Naive thymus-derived CD8-positive, alpha-beta T cell (primary cell): ENCODE data around the gene GDPD5. TPM values are rescaled to one million over a fixed set of nuclear protein-coding genes. Genes with fewer than 3 reads are reported as not detected.

Experiments used
- ATAC-seq, 2 donors: fragments of 150-1000 bp; cut with Tn5 transposase in 1 of 2; sonication (Bioruptor Pico), chemical (Tn5 transposase) in 1 of 2; 1 replicate in 1 of 2; 2 replicates in 1 of 2; pipeline ENCODE4 v1.10.0; 2021; ENCODE audit warnings: mild to moderate bottlenecking in 2 of 2, moderate library complexity in 2 of 2
- POLR2A ChIA-PET: fragments of 350-600 bp; sonication (Branson Sonifier 250); formaldehyde crosslinking; loops from one replicate; lab custom pipeline; 2021; ENCODE audit warnings: antibody characterized with exemption; lab: Charles Lee
- DNase-seq, 10 donors: peaks; one replicate each; pipeline versions ENCODE4 v3.0.0 to v3.0.0-alpha.2; 2020 to 2022
- H3K27ac Mint-ChIP-seq, 10 donors: one replicate each; pipeline ENCODE4 v1.8.0; 2020 to 2022; ENCODE audit warnings: mild to moderate bottlenecking in 10 of 10, mixed read lengths in 10 of 10, moderate library complexity in 4 of 10, inconsistent platforms in 1 of 10
- H3K27me3 Mint-ChIP-seq, 5 donors: one replicate each; pipeline ENCODE4 v1.8.0; 2021 to 2022; ENCODE audit warnings: mixed read lengths in 5 of 5
- H3K36me3 Mint-ChIP-seq, 3 donors: one replicate each; pipeline ENCODE4 v1.8.0; 2020 to 2022; ENCODE audit warnings: mixed read lengths in 3 of 3, mild to moderate bottlenecking in 2 of 3, inconsistent platforms in 1 of 3
- H3K4me1 Mint-ChIP-seq, 4 donors: one replicate each; pipeline ENCODE4 v1.8.0; 2021 to 2022; ENCODE audit warnings: mixed read lengths in 4 of 4
- H3K4me3 Mint-ChIP-seq, 10 donors: one replicate each; pipeline ENCODE4 v1.8.0; 2020 to 2022; ENCODE audit warnings: mild to moderate bottlenecking in 10 of 10, mixed read lengths in 10 of 10, moderate library complexity in 6 of 10, inconsistent platforms in 1 of 10
- H3K9me3 Mint-ChIP-seq, 9 donors: one replicate each; pipeline ENCODE4 v1.8.0; 2020 to 2022; ENCODE audit warnings: mixed read lengths in 9 of 9, mild to moderate bottlenecking in 3 of 9, inconsistent platforms in 1 of 9, moderate library complexity in 1 of 9
- polyA plus RNA-seq, 3 donors: library from polyadenylated mRNA; unstranded; fragments of 300-500 nt; fragmentation: Illumina TruSeq; gene quantifications; one replicate each; pipeline ENCODE4 v1.2.3, GENCODE V29; 2021
- total RNA-seq, 8 experiments: library from RNA in 2 of 8; stranded (reverse) in 2 of 8; gene quantifications; one replicate each; pipeline ENCODE4 v1.2.3 and lab custom pipeline; 2021 to 2026

Gene GDPD5
- total and polyA plus RNA-seq, 5 experiments from 2014 or later: 4.2 to 13.4 (median 5.1) TPM

- H3K4me3 Mint-ChIP-seq: peak within 1 kb of the TSS; percentile 91 to 99 (median 96)
- peak; percentile 77 to 95 (median 88) for DNase-seq
- H3K27me3 Mint-ChIP-seq: no peaks in the 10 kb centered on the region
- peaks cover 38 to 55% (median 47%) of the 10 kb centered on the region in 4 donors for H3K4me1 Mint-ChIP-seq
- peak within 1 kb of the TSS; percentile 94 to 99 (median 96) for H3K27ac Mint-ChIP-seq
- peaks cover 4 to 49% (median 19%) of the 10 kb centered on the region in 3 donors for H3K36me3 Mint-ChIP-seq
- H3K9me3 Mint-ChIP-seq: no peaks in the 10 kb centered on the region
- POLR2A ChIA-PET: interaction anchor here (0.9 to 2.6 kb wide), 15 partner anchors 8 to 184 kb away, joined by 3 to 20 read pairs (median 4); partner anchors contain the start of genes ARRB1, GDPD5 and SERPINH1
- ATAC-seq: peak; percentile 91 to 92
Observed at GRCh38 chr11:75399344-75400145, 126.2 kb downstream of the GDPD5 start, which contains the start of gene RPS3. Gene RPS3, plus strand, starts transcription at chr11:75399518. Its CDS starts 30 bp downstream, at chr11:75399548.

- no peaks in the 10 kb centered on the region for H3K27me3 Mint-ChIP-seq
- H3K9me3 Mint-ChIP-seq: no peaks in the 10 kb centered on the region
- no peak for DNase-seq
- no peak for ATAC-seq
- peaks cover 36 to 49% (median 41%) of the 10 kb centered on the region in 4 donors for H3K4me1 Mint-ChIP-seq
- peak overlapping the region in 9 of 10 donors; percentile 94 to 99 (median 96) for H3K27ac Mint-ChIP-seq
- H3K4me3 Mint-ChIP-seq: peak overlapping the region; percentile 63 to 99 (median 96)
- peaks cover 4 to 43% (median 13%) of the 10 kb centered on the region in 3 donors for H3K36me3 Mint-ChIP-seq
- POLR2A ChIA-PET: interaction anchor here (0.9 to 2.6 kb wide), 8 partner anchors 8 to 137 kb away, joined by 3 to 20 read pairs (median 4); partner anchors contain the start of gene ARRB1
Observed at GRCh38 chr11:75398906-75399305, 126.8 kb downstream of the GDPD5 start.

GRCh38 chr11:75394085-75394840 is 131.5 kb downstream of the GDPD5 start:
- H3K27ac Mint-ChIP-seq: no peak overlapping the region
- DNase-seq (no peak), ATAC-seq (no peak)
- H3K4me3 Mint-ChIP-seq: no peak overlapping the region
- H3K9me3 Mint-ChIP-seq: no peaks in the 10 kb centered on the region
- no peaks in the 10 kb centered on the region for H3K36me3 Mint-ChIP-seq
- POLR2A ChIA-PET: interaction anchor here (0.6 kb wide), 2 partner anchors 124 to 254 kb away, joined by 3 to 4 read pairs; no protein-coding TSS in a partner anchor
- peaks cover 0 to 2% (median 0%) of the 10 kb centered on the region in 5 donors for H3K27me3 Mint-ChIP-seq
- peaks cover 2 to 3% (median 3%) of the 10 kb centered on the region in 4 donors for H3K4me1 Mint-ChIP-seq

- Mint-ChIP-seq H3K9me3 (no peaks in the 10 kb centered on the region), H3K27me3 (peaks cover 0 to 2% (median 0%) of the 10 kb centered on the region in 5 donors), H3K27ac (no peak overlapping the region), H3K36me3 (no peaks in the 10 kb centered on the region), H3K4me3 (no peak overlapping the region), H3K4me1 (no peaks in the 10 kb centered on the region)
- no peak for DNase-seq
- ATAC-seq: no peak
- POLR2A ChIA-PET: interaction anchor here (0.6 to 1.4 kb wide), 4 partner anchors 9 to 181 kb away, joined by 3 to 6 read pairs (median 4); partner anchors contain the start of gene RPS3
Observed at GRCh38 chr11:75389925-75390324, 135.8 kb downstream of the GDPD5 start.

DNA sequence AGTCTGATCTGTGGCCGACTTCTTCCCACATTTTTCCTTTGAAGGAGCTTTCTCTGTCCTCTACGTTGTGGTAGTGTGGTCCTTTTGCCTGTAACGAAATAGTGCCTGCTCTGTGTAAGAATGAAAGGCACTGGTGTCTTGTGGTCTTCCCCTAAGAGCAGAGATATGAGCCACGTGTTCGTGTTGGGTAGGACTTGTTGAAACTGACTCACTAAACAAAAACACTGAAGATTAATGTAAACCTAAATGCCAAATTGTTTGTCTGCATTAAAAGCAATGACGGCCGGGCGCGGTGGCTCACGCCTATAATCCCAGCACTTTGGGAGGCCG is 136.5 kb downstream of the GDPD5 start:
- POLR2A ChIA-PET: interaction anchor here (0.9 to 1.4 kb wide), 2 partner anchors 10 to 77 kb away, joined by 3 to 6 read pairs; partner anchors contain the start of gene RPS3
- H3K27ac Mint-ChIP-seq: no peak overlapping the region
- no peaks in the 10 kb centered on the region for H3K36me3 Mint-ChIP-seq
- ATAC-seq: no peak
- H3K27me3 Mint-ChIP-seq: peaks cover 0 to 2% (median 0%) of the 10 kb centered on the region in 5 donors
- no peak overlapping the region for H3K4me3 Mint-ChIP-seq
- peaks cover 2 to 6% (median 6%) of the 10 kb centered on the region in 4 donors for H3K4me1 Mint-ChIP-seq
- no peaks in the 10 kb centered on the region for H3K9me3 Mint-ChIP-seq
- no peak for DNase-seq

- no peak overlapping the region for H3K27ac Mint-ChIP-seq
- H3K4me3 Mint-ChIP-seq: no peak overlapping the region
- peak; percentile 34 to 85 (median 70) for DNase-seq
- H3K4me1 Mint-ChIP-seq: peaks cover 2 to 12% (median 12%) of the 10 kb centered on the region in 4 donors
- peak; percentile 75 to 83 for ATAC-seq
- POLR2A ChIA-PET: interaction anchor here (0.7 to 1.7 kb wide), 3 partner anchors 10 to 822 kb away, joined by 3 to 6 read pairs (median 5); partner anchors contain the start of gene RPS3
- H3K27me3 Mint-ChIP-seq: peaks cover 0 to 2% (median 0%) of the 10 kb centered on the region in 5 donors
- H3K9me3 Mint-ChIP-seq: no peaks in the 10 kb centered on the region
- H3K36me3 Mint-ChIP-seq: no peaks in the 10 kb centered on the region
Observed at GRCh38 chr11:75388386-75389275, 137.1 kb downstream of the GDPD5 start.

DNA sequence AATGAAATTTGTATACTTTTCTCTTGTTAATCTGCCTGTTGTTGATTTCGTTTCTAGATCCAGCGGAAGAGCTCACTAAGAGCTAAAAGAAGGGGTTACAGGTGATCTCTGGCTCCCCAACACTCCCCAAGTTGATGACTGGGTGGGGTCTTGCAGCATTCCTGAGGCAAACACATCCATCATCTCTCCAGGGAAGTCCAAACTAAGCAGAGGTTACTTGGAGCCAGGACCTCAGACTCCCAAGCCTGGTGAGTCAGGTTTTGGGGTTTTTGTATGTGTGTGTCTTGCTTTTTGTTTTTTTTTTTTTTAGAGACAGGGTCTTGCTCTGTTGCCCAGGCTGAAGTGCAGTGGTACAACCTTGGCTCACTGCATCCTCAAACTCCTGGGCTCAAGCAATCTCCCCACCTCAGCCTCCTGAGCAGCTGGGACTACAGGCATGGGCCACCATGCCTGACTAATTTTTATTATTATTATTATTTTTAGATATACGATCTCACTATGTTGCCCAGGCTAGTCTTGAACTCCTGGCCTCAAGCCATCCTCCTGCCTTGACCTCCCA is 137.9 kb downstream of the GDPD5 start:
- Mint-ChIP-seq H3K4me3 (no peak overlapping the region), H3K36me3 (no peaks in the 10 kb centered on the region), H3K9me3 (no peaks in the 10 kb centered on the region), H3K4me1 (peaks cover 8 to 20% (median 19%) of the 10 kb centered on the region in 4 donors), H3K27me3 (peaks cover 0 to 2% (median 0%) of the 10 kb centered on the region in 5 donors), H3K27ac (peak overlapping the region in 1 of 10 donors; percentile 18)
- POLR2A ChIA-PET: interaction anchor here (0.7 to 8.0 kb wide), 3 partner anchors 108 to 823 kb away, joined by 3 to 73 read pairs (median 5); no protein-coding TSS in a partner anchor
- ATAC-seq (no peak), DNase-seq (no peak)

DNA sequence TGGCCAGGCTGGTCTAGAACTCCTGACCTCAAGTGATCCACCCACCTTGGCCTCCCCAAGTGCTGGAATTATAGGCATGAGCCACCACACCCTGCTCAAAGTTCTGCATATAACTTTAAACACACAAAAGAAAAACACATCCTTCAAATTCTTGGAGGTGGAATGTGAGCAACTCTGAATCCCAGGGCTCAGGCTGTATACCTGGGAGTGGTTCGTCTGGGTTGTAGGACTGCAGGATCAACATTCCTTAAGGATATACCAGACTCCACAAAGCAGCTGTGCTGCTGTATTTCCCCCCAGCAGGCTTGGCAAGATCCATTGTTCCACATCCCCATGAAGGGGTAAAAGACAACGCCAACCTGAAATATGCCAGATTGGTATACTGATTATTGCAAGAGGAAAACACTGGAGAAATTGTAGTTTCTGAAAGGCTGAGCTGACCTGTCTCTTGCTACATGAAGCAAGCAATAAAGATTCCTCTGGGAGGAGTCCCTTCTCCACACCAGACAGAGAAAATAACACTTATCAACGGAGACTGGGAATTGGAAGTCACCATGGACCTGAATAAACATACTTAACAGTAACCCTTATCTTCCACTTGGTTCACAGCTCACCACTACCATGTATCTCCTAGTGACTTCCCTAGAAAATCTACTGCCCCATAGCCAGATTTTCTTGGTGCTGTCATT is 138.7 kb downstream of the GDPD5 start:
- Mint-ChIP-seq H3K36me3 (no peaks in the 10 kb centered on the region), H3K4me1 (peaks cover 8 to 21% (median 20%) of the 10 kb centered on the region in 4 donors), H3K27ac (peak overlapping the region in 1 of 10 donors; percentile 18), H3K4me3 (no peak overlapping the region), H3K27me3 (peaks cover 0 to 2% (median 0%) of the 10 kb centered on the region in 5 donors), H3K9me3 (no peaks in the 10 kb centered on the region)
- no peak for ATAC-seq
- POLR2A ChIA-PET: interaction anchor here (0.6 to 8.0 kb wide), 4 partner anchors 60 to 111 kb away, joined by 4 to 73 read pairs (median 29); no protein-coding TSS in a partner anchor
- DNase-seq: no peak
